HepG2 (cell line): Measurements from ENCODE around the gene ACBD6. TPM values are rescaled to one million over a fixed set of nuclear protein-coding genes. Genes with fewer than 3 reads are reported as not detected.
A peak's percentile ranks its signal among the peaks of the same experiment; 100 is the strongest.

ENCODE experiments used
- AHDC1 ChIP-seq: sonication (generic); formaldehyde crosslinking; IDR thresholded peaks from 2 replicates; pipeline ENCODE4 v1.5.1; 2020; ENCODE audit warnings: mild to moderate bottlenecking, missing genetic modification reagents, borderline replicate concordance
- GATAD1 ChIP-seq: IDR thresholded peaks from 2 replicates; pipeline ENCODE4 v1.6.1; 2016; ENCODE audit warnings: missing genetic modification reagents, missing compliant biosample characterization
- GTF2F1 ChIP-seq: fragments of 150-350 bp; IDR thresholded peaks from 2 replicates; pipeline ENCODE4 v1.6.1; 2014; ENCODE audit warnings: low read length
- MTERF4 ChIP-seq: sonication (generic); formaldehyde crosslinking; IDR thresholded peaks from 2 replicates; pipeline ENCODE4 v1.8.0; 2023; ENCODE audit warnings: mild to moderate bottlenecking, missing genetic modification reagents
- PRPF4 ChIP-seq: fragments of 200-400 bp; formaldehyde crosslinking; IDR thresholded peaks from 2 replicates; pipeline ENCODE4 v1.6.1; 2016; ENCODE audit warnings: low read length, low read depth; ENCODE audit not compliant: poor library complexity, severe bottlenecking
- RNF219 ChIP-seq: sonication (generic); formaldehyde crosslinking; IDR thresholded peaks from 2 replicates; pipeline ENCODE4 v1.5.0; 2020; ENCODE audit warnings: mild to moderate bottlenecking, missing genetic modification reagents
- SMAD9 ChIP-seq: sonication (generic); formaldehyde crosslinking; IDR thresholded peaks from 2 replicates; pipeline ENCODE4 v1.5.1; 2020; ENCODE audit warnings: mild to moderate bottlenecking, missing genetic modification reagents
- TGIF2 ChIP-seq: IDR thresholded peaks from 2 replicates; pipeline ENCODE4 v1.6.1; 2016; ENCODE audit warnings: control low read depth, missing compliant biosample characterization
- UBTF ChIP-seq: sonication (generic); formaldehyde crosslinking; IDR thresholded peaks from 2 replicates; pipeline ENCODE4 v1.4.0; 2020; ENCODE audit warnings: mild to moderate bottlenecking, missing genetic modification reagents
- ZBTB1 ChIP-seq: sonication (generic); formaldehyde crosslinking; IDR thresholded peaks from 2 replicates; pipeline ENCODE4 v1.4.0; 2020; ENCODE audit warnings: missing genetic modification reagents, borderline replicate concordance
- ZNF138 ChIP-seq: sonication (generic); formaldehyde crosslinking; IDR thresholded peaks from 2 replicates; pipeline ENCODE4 v1.5.0; 2020; ENCODE audit warnings: mild to moderate bottlenecking, low read depth, missing genetic modification reagents
- ZNF275 ChIP-seq: sonication (generic); formaldehyde crosslinking; IDR thresholded peaks from 2 replicates; pipeline ENCODE4 v1.8.0; 2022; ENCODE audit warnings: missing genetic modification reagents, mild to moderate bottlenecking, inconsistent platforms, borderline replicate concordance
- ZNF44 ChIP-seq: sonication (generic); formaldehyde crosslinking; IDR thresholded peaks from 2 replicates; pipeline ENCODE4 v1.5.1; 2020; ENCODE audit warnings: mild to moderate bottlenecking, missing genetic modification reagents
- ZNF550 ChIP-seq: sonication (generic); formaldehyde crosslinking; IDR thresholded peaks from 2 replicates; pipeline ENCODE4 v1.4.0; 2020; ENCODE audit warnings: mild to moderate bottlenecking, missing genetic modification reagents, borderline replicate concordance
- ZNF850 ChIP-seq: sonication (generic); formaldehyde crosslinking; conservative IDR thresholded peaks from 2 replicates; pipeline ENCODE4 v1.9.0; 2021; ENCODE audit warnings: mild to moderate bottlenecking, missing genetic modification reagents
- polyA plus RNA-seq, 8 experiments: library from polyadenylated mRNA; depleted of rRNA in 3 of 8; stranded (reverse) in 7 of 8; unstranded in 1 of 8; fragments of >200 nt; fragmentation: Illumina TruSeq in 4 of 8; extraction: Trizol in 4 of 8; gene quantifications; 2 replicates each; pipeline versions ENCODE4 v1.2.1 to v1.2.3, GENCODE V29; 2011 to 2016; ENCODE audit warnings: low read depth in 4 of 8, missing spikeins in 1 of 8, mixed read lengths in 1 of 8; ENCODE audit not compliant: insufficient read depth in 1 of 8
- total RNA-seq, 5 experiments: library from RNA; depleted of rRNA; stranded (reverse); fragments of >200 nt; fragmentation: Illumina TruSeq; extraction: Trizol; gene quantifications; 2 replicates each; pipeline ENCODE4 v1.2.3, GENCODE V29; 2016; ENCODE audit warnings: low read depth in 1 of 5

Gene ACBD6
- total and polyA plus RNA-seq, 2 of the 13 experiments (the other 11 are each of a cell fraction or from before 2014, with no cell fraction given): 33.5 to 47.2 TPM

- TF ChIP-seq AHDC1 (CRISPR knock-in tag) (0 out of 2 replicates have a peak, but pooled peaks have one; percentile 41), TGIF2 (CRISPR knock-in tag) (peak; percentile 83), GTF2F1 (no peak), ZBTB1 (CRISPR knock-in tag) (no peak), GATAD1 (CRISPR knock-in tag) (peak; percentile 82), MTERF4 (CRISPR knock-in tag) (peak; percentile 88), ZNF44 (CRISPR knock-in tag) (no peak), UBTF (CRISPR knock-in tag) (peak; percentile 100), ZNF850 (CRISPR knock-in tag) (0 out of 2 replicates have a peak, but pooled peaks have one; percentile 67), PRPF4 (peak; percentile 65), ZNF138 (no peak; the same call in 1 of the 2 replicates), SMAD9 (CRISPR knock-in tag) (0 out of 2 replicates have a peak, but pooled peaks have one; percentile 8), ZNF275 (peak; percentile 66; the same call in 1 of the 2 replicates), RNF219 (CRISPR knock-in tag) (no peak; the same call in 1 of the 2 replicates), ZNF550 (no peak)
Measured at GRCh38 chr1:180502361-180503279, at the start of gene ACBD6 (continued).
